ENCODE data around the gene RBM20. TPM values are rescaled to one million over a fixed set of nuclear protein-coding genes. Genes with fewer than 3 reads are reported as not detected.

Gene RBM20
- total and polyA plus RNA-seq, 4 donors = 1.1 to 2.2 (median 1.6) TPM

DNA sequence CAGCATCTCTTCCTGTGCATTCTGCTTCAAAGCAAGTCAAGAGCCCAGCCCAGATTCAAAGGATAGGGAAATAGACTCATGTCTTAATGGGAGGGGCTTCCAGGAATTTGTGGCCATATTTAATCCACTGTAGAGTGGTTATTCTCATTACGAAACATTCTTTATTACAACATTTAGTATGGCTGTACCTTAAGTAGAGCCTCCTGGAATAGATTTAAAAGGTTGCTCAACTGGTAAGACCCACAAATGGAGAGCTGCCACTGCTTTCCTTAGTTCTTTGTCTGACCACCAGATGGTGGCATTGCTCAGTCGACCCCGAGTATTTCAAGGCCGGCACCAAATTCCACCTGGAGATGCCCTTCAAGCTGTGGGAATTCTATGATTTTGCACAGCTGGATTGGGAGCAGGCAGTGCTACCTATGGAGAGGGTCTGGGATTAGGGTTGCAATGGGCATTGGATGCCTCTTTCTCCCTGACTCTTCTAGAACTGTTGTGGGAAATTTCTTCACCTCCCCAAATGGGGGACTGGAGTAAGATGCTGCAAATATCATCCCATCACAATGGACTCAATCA, 102.2 kb downstream of the RBM20 start:
- DNase-seq (ENCODE audit: low read depth in 4 of 6, low spot score in 6 of 6) = peak in 3 of 6 donors; percentile 48 to 90 (median 84)
- H3K27ac ChIP-seq (ENCODE audit: low read depth, low read length) = no peak overlapping the region
- 0% methylated on average over 2 of the region's 4 CpGs for WGBS (ENCODE audit: insufficient coverage)
- H3K9me3 ChIP-seq (ENCODE audit: control insufficient read depth, insufficient read depth, low read length) = no peaks in the 10 kb centered on the region
- H3K4me3 ChIP-seq (ENCODE audit: low read depth, low read length) = no peak overlapping the region
- H3K4me1 ChIP-seq (ENCODE audit: control insufficient read depth, insufficient read depth, low read length) = no peaks in the 10 kb centered on the region
- no peaks in the 10 kb centered on the region for H3K27me3 ChIP-seq (ENCODE audit: control insufficient read depth, insufficient read depth, low read length)
- no peaks in the 10 kb centered on the region for H3K36me3 ChIP-seq (ENCODE audit: control insufficient read depth, insufficient read depth, low read length)

DNA sequence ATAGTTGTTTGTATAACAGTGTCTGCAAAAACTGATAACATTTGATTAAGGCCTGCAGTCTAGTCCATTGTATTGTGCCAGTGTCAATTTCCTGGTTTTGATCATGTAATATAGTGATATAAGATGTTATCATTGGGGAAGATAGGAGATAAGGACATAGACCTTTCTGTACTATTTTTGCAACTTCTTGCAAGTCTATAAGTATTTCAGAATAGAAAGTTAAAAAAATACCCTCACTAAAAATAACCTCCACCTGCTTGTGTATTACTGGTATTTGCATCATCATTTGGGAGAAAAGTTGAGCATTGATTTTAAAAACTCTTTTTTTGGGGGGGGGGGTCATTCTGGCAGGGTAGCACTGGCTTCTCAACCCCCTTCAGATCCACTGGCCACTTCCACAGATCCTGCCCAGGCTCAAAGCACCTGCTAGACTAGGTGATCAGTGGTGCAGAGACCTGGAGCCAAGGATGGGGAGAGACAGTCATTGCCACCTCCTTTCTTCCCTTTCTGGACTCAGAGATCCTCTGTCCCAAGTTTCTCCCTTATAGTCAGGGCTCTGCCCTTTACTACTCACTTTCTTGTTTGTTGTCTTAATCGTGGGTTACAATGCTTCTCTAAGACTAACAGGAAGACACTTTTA, 103.0 kb downstream of the RBM20 start:
- Histone ChIP-seq H3K4me3 (ENCODE audit: low read depth, low read length) (no peak overlapping the region), H3K27me3 (ENCODE audit: control insufficient read depth, insufficient read depth, low read length) (no peaks in the 10 kb centered on the region), H3K4me1 (ENCODE audit: control insufficient read depth, insufficient read depth, low read length) (no peaks in the 10 kb centered on the region), H3K36me3 (ENCODE audit: control insufficient read depth, insufficient read depth, low read length) (no peaks in the 10 kb centered on the region), H3K9me3 (ENCODE audit: control insufficient read depth, insufficient read depth, low read length) (no peaks in the 10 kb centered on the region), H3K27ac (ENCODE audit: low read depth, low read length) (no peak overlapping the region)
- no CpG with 5 or more reads among the region's 1 CpG for WGBS (ENCODE audit: insufficient coverage)
- DNase-seq (ENCODE audit: low read depth in 4 of 6, low spot score in 6 of 6) = no peak

- Histone ChIP-seq H3K4me3 (ENCODE audit: low read depth, low read length) (no peak overlapping the region), H3K9me3 (ENCODE audit: control insufficient read depth, insufficient read depth, low read length) (no peaks in the 10 kb centered on the region), H3K36me3 (ENCODE audit: control insufficient read depth, insufficient read depth, low read length) (no peaks in the 10 kb centered on the region), H3K27me3 (ENCODE audit: control insufficient read depth, insufficient read depth, low read length) (no peaks in the 10 kb centered on the region), H3K27ac (ENCODE audit: low read depth, low read length) (no peak overlapping the region), H3K4me1 (ENCODE audit: control insufficient read depth, insufficient read depth, low read length) (no peaks in the 10 kb centered on the region)
- no peak for DNase-seq (ENCODE audit: low read depth in 4 of 6, low spot score in 6 of 6)
- WGBS (ENCODE audit: insufficient coverage) = 91% methylated on average over 1 of the region's 2 CpGs
Measured at GRCh38 chr10:110747609-110748464, 103.7 kb downstream of the RBM20 start.

GRCh38 chr10:110748970-110749369, 104.8 kb downstream of the RBM20 start:
- no CpG with 5 or more reads among the region's 3 CpGs for WGBS (ENCODE audit: insufficient coverage)
- no peaks in the 10 kb centered on the region for H3K27me3 ChIP-seq (ENCODE audit: control insufficient read depth, insufficient read depth, low read length)

DNA sequence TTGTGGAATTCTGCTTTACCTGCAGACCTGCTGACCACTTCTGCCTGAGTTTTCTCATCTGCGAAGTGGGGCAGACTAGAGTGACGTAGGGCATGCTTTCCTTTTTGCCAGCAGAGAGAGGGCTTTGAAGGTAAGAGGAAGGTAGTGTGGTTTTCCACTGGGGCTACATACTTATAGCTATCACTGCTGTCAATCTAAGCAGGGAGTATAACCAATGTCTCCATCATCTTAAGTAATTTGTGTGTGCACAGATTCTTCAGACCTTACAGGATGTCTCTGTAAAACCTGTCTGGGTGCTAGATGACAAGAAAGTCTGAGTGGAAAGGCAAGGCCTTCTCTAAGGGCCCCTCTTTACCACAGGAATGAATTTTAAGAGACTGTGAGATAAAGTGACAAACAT, 106.8 kb downstream of the RBM20 start:
- Histone ChIP-seq H3K4me1 (ENCODE audit: control insufficient read depth, insufficient read depth, low read length) (no peaks in the 10 kb centered on the region), H3K27me3 (ENCODE audit: control insufficient read depth, insufficient read depth, low read length) (no peaks in the 10 kb centered on the region), H3K27ac (ENCODE audit: low read depth, low read length) (no peak overlapping the region), H3K4me3 (ENCODE audit: low read depth, low read length) (no peak overlapping the region), H3K9me3 (ENCODE audit: control insufficient read depth, insufficient read depth, low read length) (no peaks in the 10 kb centered on the region), H3K36me3 (ENCODE audit: control insufficient read depth, insufficient read depth, low read length) (no peaks in the 10 kb centered on the region)
- no CpG with 5 or more reads among the region's 2 CpGs for WGBS (ENCODE audit: insufficient coverage)
- no peak for DNase-seq (ENCODE audit: low read depth in 4 of 6, low spot score in 6 of 6)

More at GRCh38 chr10:110748970-110749369, 104.8 kb downstream of the RBM20 start:
- no peaks in the 10 kb centered on the region for H3K4me1 ChIP-seq (ENCODE audit: control insufficient read depth, insufficient read depth, low read length)
- DNase-seq (ENCODE audit: low read depth in 4 of 6, low spot score in 6 of 6) = no peak
- H3K36me3 ChIP-seq (ENCODE audit: control insufficient read depth, insufficient read depth, low read length) = no peaks in the 10 kb centered on the region
- H3K4me3 ChIP-seq (ENCODE audit: low read depth, low read length) = no peak overlapping the region
- H3K27ac ChIP-seq (ENCODE audit: low read depth, low read length) = no peak overlapping the region
- no peaks in the 10 kb centered on the region for H3K9me3 ChIP-seq (ENCODE audit: control insufficient read depth, insufficient read depth, low read length)

DNA sequence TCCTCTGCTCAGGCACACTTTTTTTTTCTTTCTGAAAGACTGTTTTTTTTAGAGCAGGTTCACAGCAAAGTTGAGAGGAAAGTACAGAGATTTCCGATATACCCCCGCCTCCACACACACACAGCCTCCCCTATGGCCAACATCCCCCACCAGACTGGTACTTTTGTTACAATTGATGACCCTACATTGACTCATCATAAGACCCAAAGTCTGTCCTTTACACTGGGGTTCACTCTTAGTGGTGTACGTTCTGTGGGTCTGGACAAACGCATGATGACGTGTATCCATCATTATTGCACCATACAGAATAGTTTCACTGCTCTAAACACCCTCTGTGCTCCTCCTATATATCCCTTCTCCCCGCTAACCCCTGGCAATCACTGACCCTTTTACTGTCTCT, 107.7 kb downstream of the RBM20 start:
- Histone ChIP-seq H3K4me1 (ENCODE audit: control insufficient read depth, insufficient read depth, low read length) (no peaks in the 10 kb centered on the region), H3K4me3 (ENCODE audit: low read depth, low read length) (no peak overlapping the region), H3K27me3 (ENCODE audit: control insufficient read depth, insufficient read depth, low read length) (no peaks in the 10 kb centered on the region), H3K9me3 (ENCODE audit: control insufficient read depth, insufficient read depth, low read length) (no peaks in the 10 kb centered on the region), H3K27ac (ENCODE audit: low read depth, low read length) (no peak overlapping the region), H3K36me3 (ENCODE audit: control insufficient read depth, insufficient read depth, low read length) (no peaks in the 10 kb centered on the region)
- DNase-seq (ENCODE audit: low read depth in 4 of 6, low spot score in 6 of 6) = no peak
- no CpG with 5 or more reads among the region's 6 CpGs for WGBS (ENCODE audit: insufficient coverage)

- Histone ChIP-seq H3K27ac (ENCODE audit: low read depth, low read length) (no peak overlapping the region), H3K4me1 (ENCODE audit: control insufficient read depth, insufficient read depth, low read length) (no peaks in the 10 kb centered on the region), H3K4me3 (ENCODE audit: low read depth, low read length) (no peak overlapping the region), H3K36me3 (ENCODE audit: control insufficient read depth, insufficient read depth, low read length) (no peaks in the 10 kb centered on the region), H3K9me3 (ENCODE audit: control insufficient read depth, insufficient read depth, low read length) (no peaks in the 10 kb centered on the region), H3K27me3 (ENCODE audit: control insufficient read depth, insufficient read depth, low read length) (no peaks in the 10 kb centered on the region)
- WGBS (ENCODE audit: insufficient coverage) = 83% methylated on average over 1 of the region's 4 CpGs
- no peak for DNase-seq (ENCODE audit: low read depth in 4 of 6, low spot score in 6 of 6)
Measured at GRCh38 chr10:110753462-110753861, 109.3 kb downstream of the RBM20 start.

DNA sequence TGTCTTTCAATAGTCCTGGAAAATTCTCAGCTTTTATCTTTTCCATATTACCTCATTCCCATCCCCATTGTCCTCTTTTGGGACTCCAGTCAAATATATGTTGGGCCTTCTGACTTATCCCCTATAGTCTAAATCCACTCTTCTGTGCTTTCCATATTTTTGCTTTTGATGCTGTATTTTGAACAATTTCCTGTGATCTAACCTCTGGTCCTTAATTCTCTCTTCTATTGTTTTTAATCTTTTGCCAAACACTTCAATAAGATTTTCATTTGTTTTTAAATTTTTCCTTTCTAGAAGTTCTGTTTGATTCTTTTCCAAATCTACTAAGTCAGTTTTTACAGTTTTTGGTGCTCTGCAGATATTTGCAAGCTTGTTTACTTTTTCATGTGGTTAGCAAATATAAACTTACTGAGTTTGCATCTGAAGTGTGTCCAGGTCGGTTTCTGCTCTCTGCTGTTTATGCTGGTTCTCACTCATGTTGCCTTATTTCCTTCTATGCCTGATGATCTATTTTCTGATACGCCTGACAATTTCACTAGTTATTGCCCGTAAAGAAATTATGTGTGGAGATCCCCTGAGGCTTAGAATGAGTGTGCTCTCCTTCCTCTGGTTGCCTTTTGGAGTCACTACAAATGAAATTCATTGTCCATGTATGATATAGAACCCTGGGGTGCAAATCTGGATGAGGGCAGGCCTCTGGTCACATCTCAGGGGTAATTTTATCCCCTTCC, 110.4 kb downstream of the RBM20 start:
- no peak overlapping the region for H3K4me3 ChIP-seq (ENCODE audit: low read depth, low read length)
- no CpG with 5 or more reads among the region's 3 CpGs for WGBS (ENCODE audit: insufficient coverage)

GRCh38 chr10:110755781-110756180, 111.6 kb downstream of the RBM20 start:
- 61% methylated on average over 4 of the region's 6 CpGs for WGBS (ENCODE audit: insufficient coverage)
- Histone ChIP-seq H3K27me3 (ENCODE audit: control insufficient read depth, insufficient read depth, low read length) (no peaks in the 10 kb centered on the region), H3K4me3 (ENCODE audit: low read depth, low read length) (no peak overlapping the region), H3K4me1 (ENCODE audit: control insufficient read depth, insufficient read depth, low read length) (no peaks in the 10 kb centered on the region), H3K27ac (ENCODE audit: low read depth, low read length) (no peak overlapping the region), H3K9me3 (ENCODE audit: control insufficient read depth, insufficient read depth, low read length) (no peaks in the 10 kb centered on the region), H3K36me3 (ENCODE audit: control insufficient read depth, insufficient read depth, low read length) (no peaks in the 10 kb centered on the region)
- DNase-seq (ENCODE audit: low read depth in 4 of 6, low spot score in 6 of 6) = no peak

More for the DNA sequence above, 110.4 kb downstream of the RBM20 start:
- Histone ChIP-seq H3K27me3 (ENCODE audit: control insufficient read depth, insufficient read depth, low read length) (no peaks in the 10 kb centered on the region), H3K4me1 (ENCODE audit: control insufficient read depth, insufficient read depth, low read length) (no peaks in the 10 kb centered on the region), H3K9me3 (ENCODE audit: control insufficient read depth, insufficient read depth, low read length) (no peaks in the 10 kb centered on the region), H3K36me3 (ENCODE audit: control insufficient read depth, insufficient read depth, low read length) (no peaks in the 10 kb centered on the region), H3K27ac (ENCODE audit: low read depth, low read length) (no peak overlapping the region)
- no peak for DNase-seq (ENCODE audit: low read depth in 4 of 6, low spot score in 6 of 6)
